ENCODE results near the gene EXD2.
"Not testable (repeated sequence)": the region's sequence is repeated elsewhere in the genome, so short reads cannot be mapped to it uniquely, and the experiment has no call there.

Gene EXD2

DNA sequence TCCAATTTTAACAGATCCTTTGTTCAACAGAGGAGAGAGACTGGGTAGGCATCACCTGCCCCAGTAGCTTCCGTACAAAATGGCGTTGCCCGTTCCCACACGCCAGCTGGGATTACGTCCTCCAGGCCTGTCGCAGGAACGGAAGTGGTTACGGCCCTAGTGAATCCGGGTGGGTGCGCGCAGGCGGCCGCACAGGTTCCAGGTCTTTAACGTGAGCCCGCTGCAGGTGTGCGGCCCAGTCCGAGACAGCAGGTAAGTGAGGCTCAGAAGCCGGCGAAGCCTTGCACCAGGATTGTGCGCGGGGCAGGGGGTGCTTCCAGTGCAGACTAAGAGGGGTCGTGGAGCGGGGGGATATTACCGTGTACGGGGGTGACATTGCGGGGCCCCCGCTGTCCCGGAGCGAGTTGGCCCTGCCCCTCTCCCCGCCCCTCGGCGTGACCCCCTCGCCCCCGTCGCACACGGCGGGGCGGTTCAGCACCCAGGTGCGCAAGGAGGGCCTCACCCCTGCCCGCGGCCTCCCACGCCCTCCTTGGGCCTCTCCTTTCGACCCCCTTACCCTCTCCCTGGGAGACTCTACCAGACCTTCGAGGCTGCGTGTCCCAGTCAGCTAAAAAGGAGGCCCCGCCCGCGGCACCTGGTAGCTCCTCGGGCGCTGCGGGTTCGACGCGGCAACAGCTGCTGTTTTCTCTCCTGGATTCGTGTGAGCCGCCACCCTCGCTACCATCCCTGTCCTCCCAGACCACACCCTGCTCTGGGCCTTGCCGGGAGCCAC is at the start of gene EXD2:
TSS of gene EXD2 (plus strand) at position 159 of the 772 bp plus-strand sequence. CDS start 17,973 bp downstream, outside the sequence.
- DNase-seq (ENCODE audit: low read depth, low spot score), result peak; percentile 46

DNA sequence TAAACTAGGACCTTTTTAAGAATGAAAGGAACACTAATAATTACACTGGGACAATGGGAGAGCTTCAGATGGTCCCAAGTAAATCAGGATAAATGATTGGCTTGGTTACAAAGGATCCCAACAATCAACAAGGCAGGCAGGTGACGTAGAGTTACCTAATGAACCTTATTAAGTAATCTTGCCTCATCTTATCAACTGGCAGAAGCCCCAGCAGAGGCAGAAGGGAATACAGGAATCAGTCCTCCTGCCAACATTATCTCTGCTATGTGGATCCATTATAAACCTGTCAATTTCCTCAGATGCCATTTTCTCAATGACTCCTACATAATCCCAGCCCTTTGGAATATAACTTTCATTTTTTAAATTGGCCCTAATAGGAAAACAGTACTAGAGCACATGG is 49.7 kb upstream of the EXD2 start:
- DNase-seq (ENCODE audit: low read depth, low spot score), result no peak

DNA sequence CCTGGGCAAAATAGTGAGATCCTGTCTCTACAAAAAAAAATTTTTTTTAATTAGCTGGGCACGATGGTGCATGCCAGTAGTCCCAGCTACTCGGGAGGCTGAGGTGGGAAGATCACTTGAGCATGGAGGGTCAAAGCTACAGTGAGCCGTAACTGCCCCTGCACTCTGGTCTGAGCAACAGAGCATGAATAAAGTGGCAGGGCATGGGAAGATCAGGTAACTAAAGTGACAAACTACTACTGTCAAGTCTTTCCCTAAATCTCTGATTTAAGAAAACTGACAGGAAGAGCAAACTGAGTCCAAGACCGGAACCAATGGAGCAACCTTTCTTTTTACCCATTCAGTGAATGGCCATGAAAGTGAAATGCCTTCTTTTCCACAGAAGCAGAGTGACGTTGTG is 49.2 kb upstream of the EXD2 start:
- no peak for DNase-seq (ENCODE audit: low read depth, low spot score)

DNA sequence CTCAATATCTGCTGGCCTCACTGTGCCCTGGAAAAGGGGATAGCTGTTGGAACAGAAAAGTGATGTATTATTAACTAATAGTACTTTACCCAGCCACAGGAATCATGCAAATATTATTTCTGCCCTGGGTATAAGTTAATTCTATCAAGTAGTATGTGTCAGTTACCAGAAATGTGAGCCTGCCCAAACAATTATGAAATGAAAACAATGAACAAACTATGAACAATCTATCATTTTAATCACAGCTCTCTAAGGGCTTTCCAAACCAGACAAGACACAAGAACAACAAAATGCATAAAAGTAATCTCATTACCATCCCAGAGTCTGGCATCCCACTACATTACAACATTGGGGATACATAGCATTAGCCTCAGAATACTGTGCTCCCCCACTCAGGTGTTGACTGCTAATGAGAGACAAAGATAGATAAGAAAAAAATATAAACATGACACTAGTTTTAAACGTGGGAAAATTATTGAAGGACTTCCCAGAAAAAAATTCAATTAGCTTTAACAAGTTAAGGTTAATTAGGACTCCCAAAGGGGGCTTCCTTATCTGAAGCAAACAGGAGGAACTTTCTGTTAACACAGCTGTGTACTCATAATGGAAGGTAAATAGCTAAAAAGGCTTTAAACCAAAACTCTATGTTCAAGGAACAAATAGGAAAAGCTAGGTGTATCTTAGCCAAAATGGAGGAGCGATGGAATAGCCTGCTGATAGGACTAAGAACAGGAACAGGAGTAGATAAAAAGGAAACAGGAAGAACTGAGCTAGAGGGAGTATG is 41.6 kb upstream of the EXD2 start:
- no peak for DNase-seq (ENCODE audit: low read depth, low spot score)

- peak; percentile 50 for DNase-seq (ENCODE audit: low read depth, low spot score)
Measured at GRCh38 chr14:69151458-69152180, 39.7 kb upstream of the EXD2 start.

DNA sequence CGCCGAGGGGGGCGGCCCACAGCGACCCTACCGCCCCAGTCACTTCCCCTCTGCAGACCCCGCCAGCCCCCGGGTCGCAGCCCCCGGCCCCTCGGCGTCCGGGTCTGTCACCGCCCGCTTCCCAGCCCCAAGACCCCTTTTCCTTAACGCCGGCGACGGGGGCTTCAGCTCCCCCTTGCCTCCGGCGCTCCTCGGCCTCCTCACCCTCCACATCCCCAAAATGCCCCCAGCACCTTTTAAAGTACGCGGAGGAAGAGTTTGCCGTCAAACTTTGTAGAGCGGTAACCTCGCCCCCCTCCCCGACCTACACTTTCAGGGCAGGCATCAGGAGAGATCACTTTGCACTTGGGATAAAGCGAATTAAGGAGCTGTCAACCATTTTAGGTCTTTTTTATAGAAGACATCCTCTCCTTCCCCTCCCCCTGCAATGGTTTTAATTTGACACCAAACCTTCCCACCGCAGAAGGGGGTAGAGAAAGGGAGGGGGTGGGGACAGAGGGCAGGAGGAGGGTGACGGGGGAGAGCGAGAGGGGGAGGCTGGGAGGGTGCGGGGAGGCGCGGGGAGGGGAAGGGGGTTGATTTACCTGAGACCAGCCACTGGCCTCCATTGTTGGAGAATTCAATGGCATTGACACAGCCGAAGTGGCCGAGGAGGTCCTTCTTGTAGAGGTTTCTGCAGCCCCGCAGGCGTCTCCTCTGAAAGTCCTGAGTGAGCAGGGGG is 39.0 kb upstream of the EXD2 start:
- peak; percentile 8 for DNase-seq (ENCODE audit: low read depth, low spot score)

DNA sequence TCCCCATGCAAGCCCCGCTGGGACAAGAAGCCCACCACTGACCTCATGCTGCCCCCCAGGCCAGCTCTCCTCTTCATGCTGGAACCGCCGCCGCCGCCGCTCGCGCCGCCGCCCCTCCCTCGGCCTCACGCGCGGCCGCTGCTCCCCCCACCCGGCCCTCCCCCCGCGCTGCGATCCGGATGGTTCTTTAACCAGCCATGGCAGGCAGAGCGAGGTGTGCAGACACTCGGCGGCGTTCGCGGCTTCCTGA is 38.5 kb upstream of the EXD2 start, which contains the start of gene DCAF5:
TSS of gene DCAF5 (minus strand) at position 218 of the 250 bp plus-strand sequence. CDS start at position 77, 141 bp downstream.
- peak; percentile 78 for DNase-seq (ENCODE audit: low read depth, low spot score)

GRCh38 chr14:69153152-69153872 is 38.0 kb upstream of the EXD2 start:
- DNase-seq (ENCODE audit: low read depth, low spot score), result no peak

DNA sequence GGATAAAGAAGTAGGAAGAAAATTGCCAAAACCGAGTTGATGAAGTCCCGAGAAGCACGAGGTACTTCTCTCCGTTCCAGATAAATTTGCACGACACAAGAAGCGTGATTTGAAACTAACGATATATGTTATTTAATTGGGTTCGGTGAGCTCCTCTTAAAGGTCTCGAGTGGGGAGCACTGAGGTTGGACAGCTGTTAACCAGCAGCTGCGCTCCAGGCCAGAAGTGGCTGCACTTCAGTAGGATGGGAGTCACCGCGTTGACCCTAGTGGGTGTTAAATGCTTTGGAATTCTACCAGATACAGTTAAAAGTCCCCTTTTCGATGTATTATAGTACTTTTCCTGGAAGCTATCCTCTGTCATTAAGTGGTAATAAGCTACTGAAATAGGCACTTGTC is 37.4 kb upstream of the EXD2 start:
- DNase-seq (ENCODE audit: low read depth, low spot score), result no peak

GRCh38 chr14:69154779-69155178 is 36.5 kb upstream of the EXD2 start:
- DNase-seq (ENCODE audit: low read depth, low spot score), result no peak

- DNase-seq (ENCODE audit: low read depth, low spot score), result no peak
Measured at GRCh38 chr14:69156224-69156623, 35.1 kb upstream of the EXD2 start.

DNA sequence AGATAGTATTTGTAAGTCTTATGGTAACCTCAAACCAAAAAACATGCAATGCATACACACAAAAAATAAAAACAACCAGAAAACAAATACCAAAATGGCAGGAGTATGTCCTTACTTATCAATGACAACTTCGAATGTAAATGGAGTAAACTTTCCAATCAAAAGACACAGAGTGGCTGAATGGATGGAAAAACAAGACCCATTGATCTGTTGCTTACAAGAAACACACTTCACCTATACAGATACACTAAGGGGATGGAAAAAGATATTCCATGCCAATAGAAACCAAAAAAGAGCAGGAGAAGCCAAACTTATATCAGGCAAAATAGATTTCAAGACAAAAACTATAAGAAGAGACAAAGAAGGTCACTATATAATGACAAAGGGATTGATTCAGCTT is 29.7 kb upstream of the EXD2 start:
- no peak for DNase-seq (ENCODE audit: low read depth, low spot score)

GRCh38 chr14:69165787-69166186 is 25.5 kb upstream of the EXD2 start:
- not testable (repeated sequence) for DNase-seq (ENCODE audit: low read depth, low spot score)

DNA sequence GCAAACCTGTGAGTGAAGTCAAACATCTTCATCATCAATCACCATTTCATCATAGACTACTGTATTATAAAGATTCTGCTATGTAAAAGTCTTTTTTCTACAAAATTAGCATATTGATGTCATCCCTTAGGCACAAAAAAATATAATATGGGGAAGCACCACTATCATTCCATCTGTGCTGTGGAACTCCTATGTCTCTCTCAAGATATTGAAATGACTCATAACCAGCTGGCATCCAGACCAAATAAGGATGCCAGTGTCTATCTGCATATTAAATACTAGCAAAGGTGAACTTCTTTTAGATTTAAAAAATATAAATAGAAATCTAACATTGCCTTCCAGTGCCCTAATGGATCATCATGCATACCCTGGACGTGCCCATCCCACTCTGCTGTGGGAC is 20.5 kb upstream of the EXD2 start:
- DNase-seq (ENCODE audit: low read depth, low spot score), result no peak

GRCh38 chr14:69171569-69171968 is 19.7 kb upstream of the EXD2 start:
- DNase-seq (ENCODE audit: low read depth, low spot score), result no peak

- no peak for DNase-seq (ENCODE audit: low read depth, low spot score)
Measured at GRCh38 chr14:69175130-69175529, 16.2 kb upstream of the EXD2 start.

- DNase-seq (ENCODE audit: low read depth, low spot score), result no peak
Measured at GRCh38 chr14:69181491-69181890, 9.8 kb upstream of the EXD2 start.

- DNase-seq (ENCODE audit: low read depth, low spot score), result not testable (repeated sequence)
Measured at GRCh38 chr14:69182580-69182979, 8.7 kb upstream of the EXD2 start.

- no peak for DNase-seq (ENCODE audit: low read depth, low spot score)
Measured at GRCh38 chr14:69183735-69184134, 7.6 kb upstream of the EXD2 start.

DNA sequence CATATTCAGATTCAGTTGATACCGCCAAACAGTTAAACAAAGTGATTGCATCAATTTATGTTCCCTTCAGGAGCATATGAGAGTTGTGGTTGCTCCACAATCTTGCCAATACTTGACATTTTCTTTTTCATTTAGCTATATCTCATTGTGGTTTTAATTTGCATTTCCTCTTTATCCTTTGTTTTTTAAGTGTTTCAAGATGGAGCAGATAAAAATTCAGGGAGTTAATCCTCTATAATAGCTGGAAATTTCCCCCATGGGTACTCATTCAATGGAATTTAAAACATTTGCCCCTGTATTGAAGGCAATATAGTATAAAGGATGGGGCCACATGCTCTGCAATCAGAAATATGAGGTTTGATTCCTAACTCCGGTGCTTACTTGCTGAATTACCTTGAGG is 1.1 kb upstream of the EXD2 start:
- no peak for DNase-seq (ENCODE audit: low read depth, low spot score)

GRCh38 chr14:69193721-69194120 is 2.4 kb downstream of the EXD2 start:
- no peak for DNase-seq (ENCODE audit: low read depth, low spot score)

Measured in activated naive CD8-positive, alpha-beta T cell treated with anti-CD3 and anti-CD28 coated beads, Interleukin-2, amount 50 U/mL, for 16 hours (primary cell).